ENCODE measurements around the gene LENEP.
"Not testable (repeated sequence)": the region's sequence is repeated elsewhere in the genome, so short reads cannot be mapped to it uniquely, and the experiment has no call there.

The LENEP gene

GRCh38 chr1:154994269-154994587, 842 bp downstream of the LENEP start:
- FAIRE-seq (no peak), DNase-seq (ENCODE audit: insufficient read length, low spot score) (no peak)
- no peak for TF ChIP-seq POLR2A (IDR thresholded peaks at IDR 0.05; ENCODE audit: low read depth, low read length)

GRCh38 chr1:154994591-154994990, 1.2 kb downstream of the LENEP start:
- no peak for DNase-seq (ENCODE audit: insufficient read length, low spot score)
- TF ChIP-seq POLR2A (IDR thresholded peaks at IDR 0.05; ENCODE audit: low read depth, low read length), result no peak
- FAIRE-seq, result no peak

GRCh38 chr1:154995301-154995983, 2.1 kb downstream of the LENEP start:
- FAIRE-seq; DNase-seq (ENCODE audit: insufficient read length, low spot score): not testable (repeated sequence)

- no peak for DNase-seq (ENCODE audit: insufficient read length, low spot score)
- FAIRE-seq, result no peak
- no peak for TF ChIP-seq POLR2A (IDR thresholded peaks at IDR 0.05; ENCODE audit: low read depth, low read length)
Observed at GRCh38 chr1:154996966-154997701, 3.7 kb downstream of the LENEP start.

GRCh38 chr1:154998201-154998780, 4.9 kb downstream of the LENEP start:
- no peak for TF ChIP-seq POLR2A (IDR thresholded peaks at IDR 0.05; ENCODE audit: low read depth, low read length)
- FAIRE-seq (no peak), DNase-seq (ENCODE audit: insufficient read length, low spot score) (no peak)

GRCh38 chr1:154998818-154999570, 5.6 kb downstream of the LENEP start:
- no peak for TF ChIP-seq POLR2A (IDR thresholded peaks at IDR 0.05; ENCODE audit: low read depth, low read length)
- FAIRE-seq (no peak), DNase-seq (ENCODE audit: insufficient read length, low spot score) (no peak)

- no peak for FAIRE-seq
- no peak for TF ChIP-seq POLR2A (IDR thresholded peaks at IDR 0.05; ENCODE audit: low read depth, low read length)
- DNase-seq (ENCODE audit: insufficient read length, low spot score), result no peak
Observed at GRCh38 chr1:154999571-155000410, 6.4 kb downstream of the LENEP start.

GRCh38 chr1:155000411-155000725, 7.0 kb downstream of the LENEP start:
- no peak for TF ChIP-seq POLR2A (IDR thresholded peaks at IDR 0.05; ENCODE audit: low read depth, low read length)
- DNase-seq (ENCODE audit: insufficient read length, low spot score) (no peak), FAIRE-seq (no peak)

GRCh38 chr1:155000726-155001424, 7.5 kb downstream of the LENEP start:
- FAIRE-seq, result no peak
- peak; percentile 82 for DNase-seq (ENCODE audit: insufficient read length, low spot score)
- no peak; the same call in 1 of the 2 replicates for TF ChIP-seq POLR2A (IDR thresholded peaks at IDR 0.05; ENCODE audit: low read depth, low read length)

- TF ChIP-seq POLR2A (IDR thresholded peaks at IDR 0.05; ENCODE audit: low read depth, low read length), result no peak
- DNase-seq (ENCODE audit: insufficient read length, low spot score), result no peak
- FAIRE-seq, result no peak
Observed at GRCh38 chr1:155001425-155001674, 8.0 kb downstream of the LENEP start.

GRCh38 chr1:155001675-155002463, 8.5 kb downstream of the LENEP start:
- peak; percentile 94 for DNase-seq (ENCODE audit: insufficient read length, low spot score)
- FAIRE-seq, result no peak
- TF ChIP-seq POLR2A (IDR thresholded peaks at IDR 0.05; ENCODE audit: low read depth, low read length), result peak; percentile 8; the same call in 1 of the 2 replicates

GRCh38 chr1:155002464-155003226, 9.3 kb downstream of the LENEP start, which contains the start of gene ZBTB7B:
TSS of gene ZBTB7B (plus strand) at chr1:155002802. CDS start at chr1:155014661, 11,859 bp downstream.
- FAIRE-seq, result no peak
- no peak for TF ChIP-seq POLR2A (IDR thresholded peaks at IDR 0.05; ENCODE audit: low read depth, low read length)
- no peak for DNase-seq (ENCODE audit: insufficient read length, low spot score)
